GM18499 (cell line): ENCODE results near the gene PALS2.

Experiments
- ATAC-seq: cut with Tn5 transposase; IDR thresholded peaks from one replicate; pipeline ENCODE4 v1.9.1; 2021; ENCODE audit warnings: moderate number of reproducible peaks; ENCODE audit not compliant: insufficient read depth, unreplicated experiment

PALS2 gene

GRCh38 chr7:24580283-24580946 is 7.2 kb downstream of the PALS2 start:
- no peak for ATAC-seq

- no peak for ATAC-seq
These were observed 8.9 kb downstream of the PALS2 start for GRCh38 chr7:24582166-24582565.

GRCh38 chr7:24587853-24588252 is 14.6 kb downstream of the PALS2 start:
- no peak for ATAC-seq

GRCh38 chr7:24591152-24591551 is 17.9 kb downstream of the PALS2 start:
- no peak for ATAC-seq

GRCh38 chr7:24595671-24596418 is 22.6 kb downstream of the PALS2 start:
- ATAC-seq, result peak; percentile 48

GRCh38 chr7:24597014-24597413 is 23.8 kb downstream of the PALS2 start:
- ATAC-seq, result peak; percentile 37

GRCh38 chr7:24601600-24601999 is 28.3 kb downstream of the PALS2 start:
- no peak for ATAC-seq

GRCh38 chr7:24602860-24603456 is 29.7 kb downstream of the PALS2 start:
- no peak for ATAC-seq

- ATAC-seq, result no peak
These were observed 31.4 kb downstream of the PALS2 start for GRCh38 chr7:24604630-24605029.

GRCh38 chr7:24608504-24608903 is 35.3 kb downstream of the PALS2 start:
- ATAC-seq, result no peak

GRCh38 chr7:24609059-24609458 is 35.8 kb downstream of the PALS2 start:
- no peak for ATAC-seq

GRCh38 chr7:24609570-24609969 is 36.3 kb downstream of the PALS2 start:
- no peak for ATAC-seq

- ATAC-seq, result no peak
These were observed 37.9 kb downstream of the PALS2 start for GRCh38 chr7:24611130-24611529.

- ATAC-seq, result no peak
These were observed 44.8 kb downstream of the PALS2 start for GRCh38 chr7:24617957-24618616.

GRCh38 chr7:24619978-24620377 is 46.7 kb downstream of the PALS2 start:
- ATAC-seq, result no peak

- ATAC-seq, result no peak
These were observed 49.5 kb downstream of the PALS2 start for GRCh38 chr7:24622646-24623182.
